WTC11 (cell line): Measurements from ENCODE around the gene ARHGAP26. TPM values are rescaled to one million over a fixed set of nuclear protein-coding genes. Genes with fewer than 3 reads are reported as not detected.

Experiments used
- ATAC-seq: fragments of 200-7000 bp; cut with Tn5 transposase; 2 replicates; pipeline ENCODE4 v1.10.0; 2021; ENCODE audit warnings: mild to moderate bottlenecking, moderate library complexity
- CTCF ChIA-PET: fragments of 300-600 bp; sonication (Branson Sonifier 250); formaldehyde crosslinking; loops from one replicate; lab custom pipeline; 2021; ENCODE audit warnings: antibody characterized with exemption; lab: Charles Lee
- POLR2A ChIA-PET: fragments of 350-600 bp; sonication (Branson Sonifier 250); formaldehyde crosslinking; loops from one replicate; lab custom pipeline; 2021; ENCODE audit warnings: antibody characterized with exemption; lab: Charles Lee
- DNase-seq: peaks from one replicate; pipeline ENCODE4 v3.0.0; 2021; ENCODE audit warnings: low spot score
- H3K27ac Mint-ChIP-seq: 2 replicates; pipeline ENCODE4 v1.8.0; 2021; ENCODE audit warnings: mixed read lengths
- H3K27me3 Mint-ChIP-seq: 2 replicates; pipeline ENCODE4 v1.8.0; 2021; ENCODE audit warnings: low read depth, mild to moderate bottlenecking, moderate library complexity, mixed read lengths
- H3K36me3 Mint-ChIP-seq: 2 replicates; pipeline ENCODE4 v1.8.0; 2021; ENCODE audit warnings: mixed read lengths
- H3K4me1 Mint-ChIP-seq: 2 replicates; pipeline ENCODE4 v1.8.0; 2022; ENCODE audit warnings: mixed read lengths
- H3K4me3 Mint-ChIP-seq: 2 replicates; pipeline ENCODE4 v1.8.0; 2021; ENCODE audit warnings: mild to moderate bottlenecking, moderate library complexity, mixed read lengths
- H3K9me3 Mint-ChIP-seq: 2 replicates; pipeline ENCODE4 v1.8.0; 2021; ENCODE audit warnings: mixed read lengths
- ATF1 ChIP-seq: sonication (generic); formaldehyde crosslinking; IDR thresholded peaks from 2 replicates; pipeline ENCODE4 v1.8.1; 2023; ENCODE audit warnings: mild to moderate bottlenecking, moderate library complexity, missing genetic modification reagents
- CREB1 ChIP-seq: sonication (generic); formaldehyde crosslinking; IDR thresholded peaks from 2 replicates; pipeline ENCODE4 v1.8.0; 2023; ENCODE audit warnings: mild to moderate bottlenecking, missing genetic modification reagents
- ESRRA ChIP-seq: sonication (generic); formaldehyde crosslinking; IDR thresholded peaks from 2 replicates; pipeline ENCODE4 v1.8.1; 2022; ENCODE audit warnings: mild to moderate bottlenecking, missing genetic modification reagents, borderline replicate concordance
- FOXJ3 ChIP-seq: sonication (generic); formaldehyde crosslinking; IDR thresholded peaks from 2 replicates; pipeline ENCODE4 v1.9.0; 2021; ENCODE audit warnings: missing genetic modification reagents, mild to moderate bottlenecking, borderline replicate concordance
- MXD4 ChIP-seq: fragments of 250-450 bp; sonication (Bioruptor Pico); IDR thresholded peaks from 2 replicates; pipeline ENCODE4 v1.8.0; 2021; ENCODE audit warnings: mild to moderate bottlenecking, moderate library complexity, borderline replicate concordance
- NR2C2 ChIP-seq: sonication (generic); formaldehyde crosslinking; IDR thresholded peaks from 2 replicates; pipeline ENCODE4 v1.8.0; 2022; ENCODE audit warnings: mild to moderate bottlenecking, missing genetic modification reagents
- RORB ChIP-seq: fragments of 250-450 bp; sonication (Bioruptor Pico); IDR thresholded peaks from 2 replicates; pipeline ENCODE4 v1.9.0; 2021; ENCODE audit warnings: mild to moderate bottlenecking
- SOX15 ChIP-seq: fragments of 250-450 bp; sonication (Bioruptor Pico); IDR thresholded peaks from 2 replicates; pipeline ENCODE4 v1.9.0; 2021; ENCODE audit warnings: mild to moderate bottlenecking
- ZBTB21 ChIP-seq: sonication (generic); formaldehyde crosslinking; IDR thresholded peaks from 2 replicates; pipeline ENCODE4 v1.8.1; 2023; ENCODE audit warnings: mild to moderate bottlenecking, missing genetic modification reagents, borderline replicate concordance
- total RNA-seq: library from RNA; stranded (reverse); gene quantifications from 3 replicates; pipeline ENCODE4 v1.2.3, GENCODE V29; 2021
- TF ChIP-seq, protein P1 (sequence below): sonication (generic); formaldehyde crosslinking; IDR thresholded peaks from 2 replicates; pipeline ENCODE4 v1.8.0; 2022; ENCODE audit warnings: missing genetic modification reagents
- TF ChIP-seq, protein P2 (sequence below): sonication (generic); formaldehyde crosslinking; IDR thresholded peaks from 2 replicates; pipeline ENCODE4 v1.8.0; 2023; ENCODE audit warnings: mild to moderate bottlenecking, missing genetic modification reagents
- TF ChIP-seq, protein P3 (sequence below): sonication (generic); formaldehyde crosslinking; IDR thresholded peaks from 2 replicates; pipeline ENCODE4 v1.8.1; 2022; ENCODE audit warnings: mild to moderate bottlenecking, missing genetic modification reagents, moderate library complexity, borderline replicate concordance
- TF ChIP-seq, protein P4 (sequence below): sonication (generic); formaldehyde crosslinking; IDR thresholded peaks from 2 replicates; pipeline ENCODE4 v1.8.0; 2023; ENCODE audit warnings: missing genetic modification reagents
- TF ChIP-seq, protein P5 (sequence below): sonication (generic); formaldehyde crosslinking; IDR thresholded peaks from 2 replicates; pipeline ENCODE4 v1.8.1; 2023; ENCODE audit warnings: mild to moderate bottlenecking, moderate library complexity, missing genetic modification reagents
- TF ChIP-seq, protein P6 (sequence below): fragments of 200-600 bp; IDR thresholded peaks from 2 replicates; pipeline ENCODE4 v1.8.0; 2022; ENCODE audit warnings: antibody characterized with exemption
- TF ChIP-seq, protein P7 (sequence below): sonication (generic); formaldehyde crosslinking; IDR thresholded peaks from 2 replicates; pipeline ENCODE4 v1.8.1; 2022; ENCODE audit warnings: mild to moderate bottlenecking, moderate library complexity, missing genetic modification reagents
- TF ChIP-seq, protein P8 (sequence below): sonication (generic); formaldehyde crosslinking; IDR thresholded peaks from 2 replicates; pipeline ENCODE4 v1.8.0; 2022; ENCODE audit warnings: mild to moderate bottlenecking, missing genetic modification reagents
- TF ChIP-seq, protein P9 (sequence below): sonication (generic); formaldehyde crosslinking; IDR thresholded peaks from 2 replicates; pipeline ENCODE4 v1.8.0; 2022; ENCODE audit warnings: mild to moderate bottlenecking, missing genetic modification reagents
- TF ChIP-seq, protein P10 (sequence below): sonication (generic); formaldehyde crosslinking; IDR thresholded peaks from 2 replicates; pipeline ENCODE4 v1.8.1; 2022; ENCODE audit warnings: low read depth, missing genetic modification reagents, borderline replicate concordance

The ARHGAP26 gene
- total RNA-seq, 1 experiment from 2014 or later = 22.3 TPM

DNA sequence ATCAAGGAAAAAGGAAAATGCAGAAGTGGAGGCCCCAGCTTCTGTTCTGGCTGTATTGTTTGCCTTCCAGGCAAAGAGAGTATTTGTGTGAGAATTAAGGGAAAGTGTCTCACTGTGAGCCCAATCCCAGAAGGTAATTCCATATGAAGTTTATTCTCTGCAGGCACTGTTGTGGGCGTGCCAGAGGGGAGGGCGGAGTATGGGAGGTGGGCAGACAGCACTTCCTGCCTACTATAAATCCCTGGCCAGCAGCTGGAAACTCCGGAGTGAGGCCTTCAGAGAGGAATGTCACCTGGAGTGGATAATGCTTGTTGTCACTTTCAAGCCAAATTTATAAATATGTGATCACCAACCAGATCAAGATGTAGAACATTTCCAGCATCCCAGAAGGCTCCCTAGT lies 209.5 kb downstream of the ARHGAP26 start:
- Mint-ChIP-seq H3K27me3 (no peaks in the 10 kb centered on the region), H3K36me3 (no peaks in the 10 kb centered on the region), H3K9me3 (no peaks in the 10 kb centered on the region), H3K27ac (no peak overlapping the region), H3K4me3 (no peak overlapping the region), H3K4me1 (peaks cover 39% of the 10 kb centered on the region)
- ATAC-seq = peak; percentile 66
- peak; percentile 19 for DNase-seq
- POLR2A ChIA-PET = no interaction called here
- no peak for TF ChIP-seq NR2C2 (CRISPR knock-in tag)
- TF ChIP-seq, protein P1, sequence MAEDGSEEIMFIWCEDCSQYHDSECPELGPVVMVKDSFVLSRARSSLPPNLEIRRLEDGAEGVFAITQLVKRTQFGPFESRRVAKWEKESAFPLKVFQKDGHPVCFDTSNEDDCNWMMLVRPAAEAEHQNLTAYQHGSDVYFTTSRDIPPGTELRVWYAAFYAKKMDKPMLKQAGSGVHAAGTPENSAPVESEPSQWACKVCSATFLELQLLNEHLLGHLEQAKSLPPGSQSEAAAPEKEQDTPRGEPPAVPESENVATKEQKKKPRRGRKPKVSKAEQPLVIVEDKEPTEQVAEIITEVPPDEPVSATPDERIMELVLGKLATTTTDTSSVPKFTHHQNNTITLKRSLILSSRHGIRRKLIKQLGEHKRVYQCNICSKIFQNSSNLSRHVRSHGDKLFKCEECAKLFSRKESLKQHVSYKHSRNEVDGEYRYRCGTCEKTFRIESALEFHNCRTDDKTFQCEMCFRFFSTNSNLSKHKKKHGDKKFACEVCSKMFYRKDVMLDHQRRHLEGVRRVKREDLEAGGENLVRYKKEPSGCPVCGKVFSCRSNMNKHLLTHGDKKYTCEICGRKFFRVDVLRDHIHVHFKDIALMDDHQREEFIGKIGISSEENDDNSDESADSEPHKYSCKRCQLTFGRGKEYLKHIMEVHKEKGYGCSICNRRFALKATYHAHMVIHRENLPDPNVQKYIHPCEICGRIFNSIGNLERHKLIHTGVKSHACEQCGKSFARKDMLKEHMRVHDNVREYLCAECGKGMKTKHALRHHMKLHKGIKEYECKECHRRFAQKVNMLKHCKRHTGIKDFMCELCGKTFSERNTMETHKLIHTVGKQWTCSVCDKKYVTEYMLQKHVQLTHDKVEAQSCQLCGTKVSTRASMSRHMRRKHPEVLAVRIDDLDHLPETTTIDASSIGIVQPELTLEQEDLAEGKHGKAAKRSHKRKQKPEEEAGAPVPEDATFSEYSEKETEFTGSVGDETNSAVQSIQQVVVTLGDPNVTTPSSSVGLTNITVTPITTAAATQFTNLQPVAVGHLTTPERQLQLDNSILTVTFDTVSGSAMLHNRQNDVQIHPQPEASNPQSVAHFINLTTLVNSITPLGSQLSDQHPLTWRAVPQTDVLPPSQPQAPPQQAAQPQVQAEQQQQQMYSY = peak; percentile 93
- TF ChIP-seq, protein P2, sequence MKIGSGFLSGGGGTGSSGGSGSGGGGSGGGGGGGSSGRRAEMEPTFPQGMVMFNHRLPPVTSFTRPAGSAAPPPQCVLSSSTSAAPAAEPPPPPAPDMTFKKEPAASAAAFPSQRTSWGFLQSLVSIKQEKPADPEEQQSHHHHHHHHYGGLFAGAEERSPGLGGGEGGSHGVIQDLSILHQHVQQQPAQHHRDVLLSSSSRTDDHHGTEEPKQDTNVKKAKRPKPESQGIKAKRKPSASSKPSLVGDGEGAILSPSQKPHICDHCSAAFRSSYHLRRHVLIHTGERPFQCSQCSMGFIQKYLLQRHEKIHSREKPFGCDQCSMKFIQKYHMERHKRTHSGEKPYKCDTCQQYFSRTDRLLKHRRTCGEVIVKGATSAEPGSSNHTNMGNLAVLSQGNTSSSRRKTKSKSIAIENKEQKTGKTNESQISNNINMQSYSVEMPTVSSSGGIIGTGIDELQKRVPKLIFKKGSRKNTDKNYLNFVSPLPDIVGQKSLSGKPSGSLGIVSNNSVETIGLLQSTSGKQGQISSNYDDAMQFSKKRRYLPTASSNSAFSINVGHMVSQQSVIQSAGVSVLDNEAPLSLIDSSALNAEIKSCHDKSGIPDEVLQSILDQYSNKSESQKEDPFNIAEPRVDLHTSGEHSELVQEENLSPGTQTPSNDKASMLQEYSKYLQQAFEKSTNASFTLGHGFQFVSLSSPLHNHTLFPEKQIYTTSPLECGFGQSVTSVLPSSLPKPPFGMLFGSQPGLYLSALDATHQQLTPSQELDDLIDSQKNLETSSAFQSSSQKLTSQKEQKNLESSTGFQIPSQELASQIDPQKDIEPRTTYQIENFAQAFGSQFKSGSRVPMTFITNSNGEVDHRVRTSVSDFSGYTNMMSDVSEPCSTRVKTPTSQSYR (CRISPR knock-in tag) = no peak
- CTCF ChIA-PET = no interaction called here

DNA sequence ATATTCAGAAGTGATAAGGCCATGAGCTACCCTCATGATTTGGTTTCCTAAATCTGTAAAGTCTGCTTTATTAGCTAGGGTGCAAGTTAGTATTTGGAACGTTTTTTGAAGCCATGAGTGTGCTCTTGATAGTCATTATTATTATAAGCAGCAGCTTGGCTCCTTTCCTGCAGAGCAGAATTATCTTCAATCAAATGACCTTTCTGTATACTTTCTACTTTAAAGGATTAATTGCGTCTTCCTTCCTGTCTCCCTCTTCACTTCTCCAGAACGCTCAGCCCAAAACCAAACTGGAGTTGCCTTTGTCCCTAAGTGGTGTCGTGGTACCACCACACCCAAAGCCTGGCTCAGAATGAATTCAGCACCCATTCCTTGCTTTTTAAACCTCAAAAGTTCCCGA lies 211.3 kb downstream of the ARHGAP26 start:
- ChIA-PET POLR2A (no interaction called here), CTCF (interaction anchor here (0.6 to 1.8 kb wide), 4 partner anchors 16 to 112 kb away, joined by 3 read pairs; no protein-coding TSS in a partner anchor)
- no peaks in the 10 kb centered on the region for H3K27me3 Mint-ChIP-seq
- peaks cover 3% of the 10 kb centered on the region for H3K9me3 Mint-ChIP-seq
- peaks cover 6% of the 10 kb centered on the region for H3K36me3 Mint-ChIP-seq
- DNase-seq = no peak
- H3K4me3 Mint-ChIP-seq = no peak overlapping the region
- peak overlapping the region; percentile 19 for H3K27ac Mint-ChIP-seq
- ATAC-seq = no peak
- H3K4me1 Mint-ChIP-seq = peaks cover 36% of the 10 kb centered on the region
- TF ChIP-seq FOXJ3 (CRISPR knock-in tag) = no peak
- TF ChIP-seq, protein P3, sequence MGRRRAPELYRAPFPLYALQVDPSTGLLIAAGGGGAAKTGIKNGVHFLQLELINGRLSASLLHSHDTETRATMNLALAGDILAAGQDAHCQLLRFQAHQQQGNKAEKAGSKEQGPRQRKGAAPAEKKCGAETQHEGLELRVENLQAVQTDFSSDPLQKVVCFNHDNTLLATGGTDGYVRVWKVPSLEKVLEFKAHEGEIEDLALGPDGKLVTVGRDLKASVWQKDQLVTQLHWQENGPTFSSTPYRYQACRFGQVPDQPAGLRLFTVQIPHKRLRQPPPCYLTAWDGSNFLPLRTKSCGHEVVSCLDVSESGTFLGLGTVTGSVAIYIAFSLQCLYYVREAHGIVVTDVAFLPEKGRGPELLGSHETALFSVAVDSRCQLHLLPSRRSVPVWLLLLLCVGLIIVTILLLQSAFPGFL (CRISPR knock-in tag) = no peak
- TF ChIP-seq, protein P4, sequence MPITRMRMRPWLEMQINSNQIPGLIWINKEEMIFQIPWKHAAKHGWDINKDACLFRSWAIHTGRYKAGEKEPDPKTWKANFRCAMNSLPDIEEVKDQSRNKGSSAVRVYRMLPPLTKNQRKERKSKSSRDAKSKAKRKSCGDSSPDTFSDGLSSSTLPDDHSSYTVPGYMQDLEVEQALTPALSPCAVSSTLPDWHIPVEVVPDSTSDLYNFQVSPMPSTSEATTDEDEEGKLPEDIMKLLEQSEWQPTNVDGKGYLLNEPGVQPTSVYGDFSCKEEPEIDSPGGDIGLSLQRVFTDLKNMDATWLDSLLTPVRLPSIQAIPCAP (CRISPR knock-in tag) = no peak
- no peak for TF ChIP-seq ZBTB21
- TF ChIP-seq, protein P5, sequence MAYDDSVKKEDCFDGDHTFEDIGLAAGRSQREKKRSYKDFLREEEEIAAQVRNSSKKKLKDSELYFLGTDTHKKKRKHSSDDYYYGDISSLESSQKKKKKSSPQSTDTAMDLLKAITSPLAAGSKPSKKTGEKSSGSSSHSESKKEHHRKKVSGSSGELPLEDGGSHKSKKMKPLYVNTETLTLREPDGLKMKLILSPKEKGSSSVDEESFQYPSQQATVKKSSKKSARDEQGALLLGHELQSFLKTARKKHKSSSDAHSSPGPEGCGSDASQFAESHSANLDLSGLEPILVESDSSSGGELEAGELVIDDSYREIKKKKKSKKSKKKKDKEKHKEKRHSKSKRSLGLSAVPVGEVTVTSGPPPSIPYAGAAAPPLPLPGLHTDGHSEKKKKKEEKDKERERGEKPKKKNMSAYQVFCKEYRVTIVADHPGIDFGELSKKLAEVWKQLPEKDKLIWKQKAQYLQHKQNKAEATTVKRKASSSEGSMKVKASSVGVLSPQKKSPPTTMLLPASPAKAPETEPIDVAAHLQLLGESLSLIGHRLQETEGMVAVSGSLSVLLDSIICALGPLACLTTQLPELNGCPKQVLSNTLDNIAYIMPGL (CRISPR knock-in tag) = no peak
- TF ChIP-seq MXD4 (CRISPR knock-in tag) = no peak
- TF ChIP-seq, protein P6, sequence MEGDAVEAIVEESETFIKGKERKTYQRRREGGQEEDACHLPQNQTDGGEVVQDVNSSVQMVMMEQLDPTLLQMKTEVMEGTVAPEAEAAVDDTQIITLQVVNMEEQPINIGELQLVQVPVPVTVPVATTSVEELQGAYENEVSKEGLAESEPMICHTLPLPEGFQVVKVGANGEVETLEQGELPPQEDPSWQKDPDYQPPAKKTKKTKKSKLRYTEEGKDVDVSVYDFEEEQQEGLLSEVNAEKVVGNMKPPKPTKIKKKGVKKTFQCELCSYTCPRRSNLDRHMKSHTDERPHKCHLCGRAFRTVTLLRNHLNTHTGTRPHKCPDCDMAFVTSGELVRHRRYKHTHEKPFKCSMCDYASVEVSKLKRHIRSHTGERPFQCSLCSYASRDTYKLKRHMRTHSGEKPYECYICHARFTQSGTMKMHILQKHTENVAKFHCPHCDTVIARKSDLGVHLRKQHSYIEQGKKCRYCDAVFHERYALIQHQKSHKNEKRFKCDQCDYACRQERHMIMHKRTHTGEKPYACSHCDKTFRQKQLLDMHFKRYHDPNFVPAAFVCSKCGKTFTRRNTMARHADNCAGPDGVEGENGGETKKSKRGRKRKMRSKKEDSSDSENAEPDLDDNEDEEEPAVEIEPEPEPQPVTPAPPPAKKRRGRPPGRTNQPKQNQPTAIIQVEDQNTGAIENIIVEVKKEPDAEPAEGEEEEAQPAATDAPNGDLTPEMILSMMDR = no peak
- TF ChIP-seq, protein P7, sequence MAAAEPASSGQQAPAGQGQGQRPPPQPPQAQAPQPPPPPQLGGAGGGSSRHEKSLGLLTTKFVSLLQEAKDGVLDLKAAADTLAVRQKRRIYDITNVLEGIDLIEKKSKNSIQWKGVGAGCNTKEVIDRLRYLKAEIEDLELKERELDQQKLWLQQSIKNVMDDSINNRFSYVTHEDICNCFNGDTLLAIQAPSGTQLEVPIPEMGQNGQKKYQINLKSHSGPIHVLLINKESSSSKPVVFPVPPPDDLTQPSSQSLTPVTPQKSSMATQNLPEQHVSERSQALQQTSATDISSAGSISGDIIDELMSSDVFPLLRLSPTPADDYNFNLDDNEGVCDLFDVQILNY = no peak
- no peak for TF ChIP-seq SOX15 (CRISPR knock-in tag)
- TF ChIP-seq RORB (CRISPR knock-in tag) = no peak
- TF ChIP-seq ATF1 (CRISPR knock-in tag) = no peak
- TF ChIP-seq, protein P8, sequence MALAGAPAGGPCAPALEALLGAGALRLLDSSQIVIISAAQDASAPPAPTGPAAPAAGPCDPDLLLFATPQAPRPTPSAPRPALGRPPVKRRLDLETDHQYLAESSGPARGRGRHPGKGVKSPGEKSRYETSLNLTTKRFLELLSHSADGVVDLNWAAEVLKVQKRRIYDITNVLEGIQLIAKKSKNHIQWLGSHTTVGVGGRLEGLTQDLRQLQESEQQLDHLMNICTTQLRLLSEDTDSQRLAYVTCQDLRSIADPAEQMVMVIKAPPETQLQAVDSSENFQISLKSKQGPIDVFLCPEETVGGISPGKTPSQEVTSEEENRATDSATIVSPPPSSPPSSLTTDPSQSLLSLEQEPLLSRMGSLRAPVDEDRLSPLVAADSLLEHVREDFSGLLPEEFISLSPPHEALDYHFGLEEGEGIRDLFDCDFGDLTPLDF = no peak
- TF ChIP-seq, protein P9, sequence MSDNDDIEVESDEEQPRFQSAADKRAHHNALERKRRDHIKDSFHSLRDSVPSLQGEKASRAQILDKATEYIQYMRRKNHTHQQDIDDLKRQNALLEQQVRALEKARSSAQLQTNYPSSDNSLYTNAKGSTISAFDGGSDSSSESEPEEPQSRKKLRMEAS (CRISPR knock-in tag) = no peak
- TF ChIP-seq, protein P10, sequence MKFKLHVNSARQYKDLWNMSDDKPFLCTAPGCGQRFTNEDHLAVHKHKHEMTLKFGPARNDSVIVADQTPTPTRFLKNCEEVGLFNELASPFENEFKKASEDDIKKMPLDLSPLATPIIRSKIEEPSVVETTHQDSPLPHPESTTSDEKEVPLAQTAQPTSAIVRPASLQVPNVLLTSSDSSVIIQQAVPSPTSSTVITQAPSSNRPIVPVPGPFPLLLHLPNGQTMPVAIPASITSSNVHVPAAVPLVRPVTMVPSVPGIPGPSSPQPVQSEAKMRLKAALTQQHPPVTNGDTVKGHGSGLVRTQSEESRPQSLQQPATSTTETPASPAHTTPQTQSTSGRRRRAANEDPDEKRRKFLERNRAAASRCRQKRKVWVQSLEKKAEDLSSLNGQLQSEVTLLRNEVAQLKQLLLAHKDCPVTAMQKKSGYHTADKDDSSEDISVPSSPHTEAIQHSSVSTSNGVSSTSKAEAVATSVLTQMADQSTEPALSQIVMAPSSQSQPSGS (CRISPR knock-in tag) = no peak
- no peak for TF ChIP-seq CREB1 (CRISPR knock-in tag)
- no peak for TF ChIP-seq ESRRA (CRISPR knock-in tag)
